CD4-positive, alpha-beta T cell (primary cell): ENCODE data around the gene KRTAP4-2. TPM values are rescaled to one million over a fixed set of nuclear protein-coding genes. Genes with fewer than 3 reads are reported as not detected.

ENCODE experiments used
- ATAC-seq: fragments of 200-7000 bp; cut with Tn5 transposase; one replicate; pipeline ENCODE4 v1.10.0; 2022; ENCODE audit warnings: mild to moderate bottlenecking; ENCODE audit not compliant: poor library complexity
- CTCF ChIA-PET: fragments of 350-600 bp; sonication (Branson Sonifier 250); formaldehyde crosslinking; loops from one replicate; lab custom pipeline; 2021; ENCODE audit warnings: antibody characterized with exemption, inconsistent platforms; lab: Charles Lee
- POLR2A ChIA-PET: fragments of 350-600 bp; sonication (Branson Sonifier 250); formaldehyde crosslinking; loops from one replicate; lab custom pipeline; 2021; ENCODE audit warnings: antibody characterized with exemption, inconsistent platforms; lab: Charles Lee
- DNase-seq, 14 experiments: peaks; one replicate each; pipeline ENCODE4 v3.0.0-alpha.2; 2013 to 2020; ENCODE audit warnings: mixed read lengths in 2 of 14
- H3K27ac ChIP-seq, 2 donors: one replicate each; pipeline versions ENCODE4 v1.5.1 to v1.7.0; 2013; ENCODE audit warnings: low read length in 2 of 2, low read depth in 1 of 2, mild to moderate bottlenecking in 1 of 2
- H3K27me3 ChIP-seq, 2 experiments: 1 replicate in 1 of 2; 2 replicates in 1 of 2; pipeline versions ENCODE4 v1.6.1 to v1.7.0; 2013; ENCODE audit warnings: low read length in 2 of 2, control low read depth in 1 of 2, mild to moderate bottlenecking in 1 of 2, moderate library complexity in 1 of 2; ENCODE audit not compliant: insufficient read depth in 2 of 2, control insufficient read depth in 1 of 2
- H3K36me3 ChIP-seq: one replicate; pipeline ENCODE4 v1.6.1; 2013; ENCODE audit warnings: low read length, control low read depth; ENCODE audit not compliant: insufficient read depth
- H3K4me1 ChIP-seq: one replicate; pipeline ENCODE4 v1.6.1; 2013; ENCODE audit warnings: low read length, control low read depth; ENCODE audit not compliant: insufficient read depth
- H3K4me3 ChIP-seq: one replicate; pipeline ENCODE4 v1.5.1; 2013; ENCODE audit warnings: mild to moderate bottlenecking, low read length, moderate library complexity
- H3K9me3 ChIP-seq, 2 experiments: 1 replicate in 1 of 2; 2 replicates in 1 of 2; pipeline versions ENCODE4 v1.6.1 to v1.7.0; 2013; ENCODE audit warnings: low read length in 2 of 2, mild to moderate bottlenecking in 2 of 2, control low read depth in 1 of 2, moderate library complexity in 1 of 2; ENCODE audit not compliant: control insufficient read depth in 1 of 2, insufficient read depth in 1 of 2
- H3K27ac Mint-ChIP-seq: one replicate; pipeline ENCODE4 v1.8.0; 2020; ENCODE audit warnings: mixed read lengths
- H3K27me3 Mint-ChIP-seq: one replicate; pipeline ENCODE4 v1.8.0; 2021; ENCODE audit warnings: mixed read lengths
- H3K36me3 Mint-ChIP-seq: one replicate; pipeline ENCODE4 v1.8.0; 2021; ENCODE audit warnings: low read depth, mixed read lengths
- H3K4me1 Mint-ChIP-seq: one replicate; pipeline ENCODE4 v1.8.0; 2021; ENCODE audit warnings: low read depth, mixed read lengths
- H3K4me3 Mint-ChIP-seq: one replicate; pipeline ENCODE4 v1.8.0; 2020; ENCODE audit warnings: mild to moderate bottlenecking, mixed read lengths
- H3K9me3 Mint-ChIP-seq: one replicate; pipeline ENCODE4 v1.8.0; 2020; ENCODE audit warnings: mixed read lengths
- intact Hi-C, 2 experiments: fragments of 100-400 bp; cut with DNase I in 1 of 2; cut with micrococcal nuclease in 1 of 2; formaldehyde crosslinking; loops; one replicate each; pipeline versions ENCODE4 v1.15.1 to v1.9.0; 2023 to 2025; cut with DNase I, micrococcal nuclease
- total RNA-seq, 174 experiments: library from RNA in 2 of 174; stranded (reverse) in 2 of 174; gene quantifications; one replicate each; pipeline ENCODE4 v1.2.3 and lab custom pipeline; 2021 to 2026
- TF ChIP-seq, protein P1 (sequence below): fragments of 200-600 bp; IDR thresholded peaks from one replicate; pipeline ENCODE4 v1.8.0; 2022; ENCODE audit warnings: antibody characterized with exemption, mild to moderate bottlenecking

KRTAP4-2 gene
- total RNA-seq, 2 experiments from 2014 or later: not detected

DNA sequence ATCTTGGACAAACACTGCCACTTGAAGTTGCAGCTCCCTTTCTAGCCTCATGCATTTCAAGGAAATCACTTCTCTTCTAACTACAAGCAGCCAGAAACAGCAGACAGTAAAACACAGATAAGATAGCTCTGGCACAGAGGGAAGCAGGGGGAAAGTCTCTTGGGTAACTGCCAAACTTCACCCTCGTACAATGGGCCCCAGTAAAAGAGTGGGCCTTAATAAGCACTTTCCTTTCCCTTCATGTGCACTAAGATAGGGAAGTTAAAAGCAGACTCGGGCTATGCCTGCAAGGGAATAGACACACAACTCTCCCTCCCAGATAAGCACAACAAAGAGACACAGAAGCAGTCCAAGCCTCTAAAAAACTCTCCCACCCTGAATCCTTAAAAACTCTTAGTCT lies 24.2 kb downstream of the KRTAP4-2 start:
- ATAC-seq (no peak), DNase-seq (no peak)
- POLR2A ChIA-PET: no interaction called here
- CTCF ChIA-PET: no interaction called here
- H3K4me3 ChIP-seq: no peak overlapping the region
- TF ChIP-seq, protein P1, sequence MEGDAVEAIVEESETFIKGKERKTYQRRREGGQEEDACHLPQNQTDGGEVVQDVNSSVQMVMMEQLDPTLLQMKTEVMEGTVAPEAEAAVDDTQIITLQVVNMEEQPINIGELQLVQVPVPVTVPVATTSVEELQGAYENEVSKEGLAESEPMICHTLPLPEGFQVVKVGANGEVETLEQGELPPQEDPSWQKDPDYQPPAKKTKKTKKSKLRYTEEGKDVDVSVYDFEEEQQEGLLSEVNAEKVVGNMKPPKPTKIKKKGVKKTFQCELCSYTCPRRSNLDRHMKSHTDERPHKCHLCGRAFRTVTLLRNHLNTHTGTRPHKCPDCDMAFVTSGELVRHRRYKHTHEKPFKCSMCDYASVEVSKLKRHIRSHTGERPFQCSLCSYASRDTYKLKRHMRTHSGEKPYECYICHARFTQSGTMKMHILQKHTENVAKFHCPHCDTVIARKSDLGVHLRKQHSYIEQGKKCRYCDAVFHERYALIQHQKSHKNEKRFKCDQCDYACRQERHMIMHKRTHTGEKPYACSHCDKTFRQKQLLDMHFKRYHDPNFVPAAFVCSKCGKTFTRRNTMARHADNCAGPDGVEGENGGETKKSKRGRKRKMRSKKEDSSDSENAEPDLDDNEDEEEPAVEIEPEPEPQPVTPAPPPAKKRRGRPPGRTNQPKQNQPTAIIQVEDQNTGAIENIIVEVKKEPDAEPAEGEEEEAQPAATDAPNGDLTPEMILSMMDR: no peak
- peaks cover 22% of the 10 kb centered on the region for H3K27me3 Mint-ChIP-seq
- intact Hi-C loops: no loop called here
- no peak overlapping the region for H3K27ac ChIP-seq
- H3K4me1 Mint-ChIP-seq: peaks cover 4% of the 10 kb centered on the region
- H3K4me3 Mint-ChIP-seq: no peak overlapping the region
- H3K9me3 Mint-ChIP-seq: no peaks in the 10 kb centered on the region
- H3K4me1 ChIP-seq: no peaks in the 10 kb centered on the region
- no peaks in the 10 kb centered on the region for H3K9me3 ChIP-seq
- H3K27ac Mint-ChIP-seq: no peak overlapping the region
- no peaks in the 10 kb centered on the region for H3K27me3 ChIP-seq
- H3K36me3 ChIP-seq: no peaks in the 10 kb centered on the region
- no peaks in the 10 kb centered on the region for H3K36me3 Mint-ChIP-seq

DNA sequence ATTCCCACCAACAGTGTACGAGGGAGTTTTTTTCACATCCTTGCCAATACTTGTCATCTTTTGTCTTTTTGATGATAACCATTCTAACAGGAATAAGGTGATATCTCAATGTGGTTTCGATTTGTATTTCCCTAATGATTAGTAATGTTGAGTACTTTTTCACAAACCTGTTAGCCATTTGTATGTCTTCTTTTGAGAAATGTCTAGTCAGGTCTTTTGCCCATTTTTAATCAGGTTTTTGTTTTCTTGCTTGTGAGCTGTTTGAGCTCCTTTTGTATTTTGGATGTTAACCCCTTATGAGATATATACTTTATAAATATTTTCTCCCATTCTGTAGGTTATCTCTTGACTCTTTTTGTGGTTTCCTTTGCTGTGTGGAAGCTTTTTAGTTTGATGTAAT lies 26.5 kb downstream of the KRTAP4-2 start:
- ATAC-seq: no peak
- TF ChIP-seq, protein P1: no peak
- H3K4me3 Mint-ChIP-seq: no peak overlapping the region

DNA sequence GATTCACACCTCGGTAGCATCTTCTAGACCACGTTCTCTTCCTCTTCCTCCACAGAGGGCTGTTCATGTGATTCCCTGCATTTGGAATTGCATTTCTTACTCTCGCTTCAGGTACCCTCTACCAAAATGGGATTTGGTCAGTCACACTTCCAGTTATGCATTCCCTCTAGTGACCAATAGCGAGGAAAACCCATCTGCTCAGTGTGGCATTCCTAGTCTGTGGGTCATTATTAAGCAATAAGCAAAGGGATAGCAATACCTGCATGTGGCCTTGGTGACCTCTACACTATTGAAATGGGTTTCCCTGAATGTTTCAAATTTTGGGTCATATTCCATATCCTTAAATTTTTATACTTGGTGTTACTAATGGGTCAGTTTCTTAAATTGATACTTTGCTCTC lies 28.0 kb downstream of the KRTAP4-2 start:
- Histone ChIP-seq H3K4me3 (no peak overlapping the region), H3K27ac (no peak overlapping the region), H3K27me3 (no peaks in the 10 kb centered on the region), H3K9me3 (no peaks in the 10 kb centered on the region), H3K36me3 (no peaks in the 10 kb centered on the region), H3K4me1 (no peaks in the 10 kb centered on the region)
- ChIA-PET POLR2A (no interaction called here), CTCF (no interaction called here)
- Mint-ChIP-seq H3K36me3 (no peaks in the 10 kb centered on the region), H3K27me3 (peaks cover 13% of the 10 kb centered on the region), H3K4me3 (no peak overlapping the region), H3K4me1 (peaks cover 4% of the 10 kb centered on the region), H3K9me3 (no peaks in the 10 kb centered on the region), H3K27ac (no peak overlapping the region)
- no peak for ATAC-seq
- DNase-seq: no peak
- TF ChIP-seq, protein P1: no peak
- intact Hi-C loops: no loop called here

More for the DNA sequence above, 26.5 kb downstream of the KRTAP4-2 start:
- H3K4me1 ChIP-seq: no peaks in the 10 kb centered on the region
- H3K36me3 Mint-ChIP-seq: no peaks in the 10 kb centered on the region
- peaks cover 4% of the 10 kb centered on the region for H3K4me1 Mint-ChIP-seq
- no peaks in the 10 kb centered on the region for H3K36me3 ChIP-seq
- peaks cover 18% of the 10 kb centered on the region for H3K27me3 Mint-ChIP-seq
- intact Hi-C loops: no loop called here
- H3K27ac Mint-ChIP-seq: no peak overlapping the region
- POLR2A ChIA-PET: interaction anchor here (0.7 kb wide), 1 partner anchor 27 kb away, joined by 3 read pairs; the partner anchor contains the start of gene KRTAP4-12
- H3K9me3 ChIP-seq: no peaks in the 10 kb centered on the region
- no peak overlapping the region for H3K27ac ChIP-seq
- no peak overlapping the region for H3K4me3 ChIP-seq
- no peak for DNase-seq
- CTCF ChIA-PET: no interaction called here
- H3K9me3 Mint-ChIP-seq: no peaks in the 10 kb centered on the region
- H3K27me3 ChIP-seq: no peaks in the 10 kb centered on the region
